Psoas muscle (tissue), 8 donors: Measurements from ENCODE around the gene GAL3ST1. TPM values are rescaled to one million over a fixed set of nuclear protein-coding genes. Genes with fewer than 3 reads are reported as not detected.

Experiments used
- ATAC-seq, 4 donors: fragments of 200-7000 bp; cut with Tn5 transposase; one replicate each; pipeline ENCODE4 v1.9.1; 2020; ENCODE audit warnings: moderate library complexity in 3 of 4, mild to moderate bottlenecking in 2 of 4
- DNase-seq, 2 donors: peaks; one replicate each; pipeline ENCODE4 v3.0.0-alpha.2; 2020
- H3K27ac ChIP-seq: fragments of 200-600 bp; one replicate; pipeline ENCODE4 v1.8.0; 2022
- H3K27me3 ChIP-seq, 3 donors: fragments of 200-600 bp in 1 of 3; one replicate each; pipeline versions ENCODE4 v1.6.1 to v1.8.0; 2013 to 2022; ENCODE audit warnings: low read length in 2 of 3, mild to moderate bottlenecking in 2 of 3, moderate library complexity in 1 of 3; ENCODE audit not compliant: insufficient read depth in 3 of 3
- H3K36me3 ChIP-seq, 2 donors: fragments of 200-600 bp in 1 of 2; one replicate each; pipeline versions ENCODE4 v1.6.1 to v1.8.0; 2013 to 2022; ENCODE audit warnings: low read depth in 1 of 2, mild to moderate bottlenecking in 1 of 2, moderate library complexity in 1 of 2; ENCODE audit not compliant: insufficient read depth in 1 of 2
- H3K4me1 ChIP-seq: fragments of 200-600 bp; one replicate; pipeline ENCODE4 v1.8.0; 2022
- H3K4me3 ChIP-seq: fragments of 200-600 bp; one replicate; pipeline ENCODE4 v1.8.0; 2022; ENCODE audit warnings: mild to moderate bottlenecking
- H3K9me3 ChIP-seq: fragments of 200-600 bp; one replicate; pipeline ENCODE4 v1.8.0; 2022
- CTCF ChIP-seq: fragments of 200-600 bp; IDR thresholded peaks from one replicate; pipeline ENCODE4 v1.8.0; 2022; ENCODE audit warnings: antibody characterized with exemption
- whole genome bisulfite sequencing, 3 donors: extraction: QIAGEN DNeasy Blood & Tissue Kit; methylation state at CpG; one replicate each; pipeline versions ENCODE4 v1.1.6 to v1.1.7; 2013; 5-methylcytosine and 5-hydroxymethylcytosine counted together
- intact Hi-C, 2 donors: fragments of 100-400 bp; cut with DNase I; formaldehyde crosslinking; loops; one replicate each; pipeline versions ENCODE4 v1.11.0 to v1.14.2; 2022
- polyA plus RNA-seq, 3 donors: library from polyadenylated mRNA; stranded (reverse); fragments of 200-250 nt; gene quantifications; one replicate each; pipeline ENCODE4 v1.2.3, GENCODE V29; 2013
- total RNA-seq, 4 donors: library from RNA; stranded (reverse); fragmentation: NEBNext Ultra II Directional in 2 of 4; extraction: Animal tissue kit (Norgen Biotek cat#: 25700) in 2 of 4; gene quantifications; one replicate each; pipeline versions ENCODE4 v1.2.1 to v1.2.4, GENCODE V29; 2021 to 2023
- donor health status: healthy with polysubstance abuse.
- donor health status: DM: no; HTN: no; CAD: no; lungs with moderate emphysema.
- donor health status: Bipolar disorder and iron deficiency.
- donor health status: healthy.
- donor health status: DM: yes; HTN: yes; CAD: no.
- donor health status: DM: no; HTN: no; CAD: no.
- donor health status: DM: no; HTN: no; CAD: no.
- donor health status: DM: yes; HTN: yes; CAD: no.

GAL3ST1 gene
- total and polyA plus RNA-seq, 7 donors: 0.21 to 2.7 (median 0.80) TPM

GRCh38 chr22:30614879-30615278 lies 40.4 kb upstream of the GAL3ST1 start:
- Histone ChIP-seq H3K27ac (no peak overlapping the region), H3K36me3 (peaks cover 0 to 32% of the 10 kb centered on the region in 2 donors), H3K4me3 (no peak overlapping the region), H3K9me3 (no peaks in the 10 kb centered on the region), H3K4me1 (no peaks in the 10 kb centered on the region), H3K27me3 (no peaks in the 10 kb centered on the region)
- intact Hi-C loops: no loop called here
- TF ChIP-seq CTCF: no peak
- DNase-seq (no peak), ATAC-seq (no peak)

GRCh38 chr22:30614268-30614667 lies 39.8 kb upstream of the GAL3ST1 start:
- no peaks in the 10 kb centered on the region for H3K27me3 ChIP-seq
- intact Hi-C loops: no loop called here
- ATAC-seq (no peak), DNase-seq (peak in 1 of 2 donors; percentile 19)
- 90 to 95% (median 93%) methylated on average over 7 of the region's 7 CpGs for WGBS, 3 donors
- no peak overlapping the region for H3K27ac ChIP-seq
- H3K4me3 ChIP-seq: no peak overlapping the region
- H3K36me3 ChIP-seq: peaks cover 0 to 32% of the 10 kb centered on the region in 2 donors
- no peaks in the 10 kb centered on the region for H3K9me3 ChIP-seq
- no peak for TF ChIP-seq CTCF
- no peaks in the 10 kb centered on the region for H3K4me1 ChIP-seq

GRCh38 chr22:30612789-30613188 lies 38.3 kb upstream of the GAL3ST1 start:
- Histone ChIP-seq H3K4me1 (peaks cover 15% of the 10 kb centered on the region), H3K4me3 (no peak overlapping the region), H3K27ac (no peak overlapping the region), H3K27me3 (no peaks in the 10 kb centered on the region), H3K9me3 (no peaks in the 10 kb centered on the region), H3K36me3 (peaks cover 0 to 28% of the 10 kb centered on the region in 2 donors)
- ATAC-seq (no peak), DNase-seq (peak in 1 of 2 donors; percentile 19)
- no peak for TF ChIP-seq CTCF
- intact Hi-C loops: no loop called here
- 82 to 85% (median 84%) methylated on average over 8 of the region's 8 CpGs for WGBS, 3 donors

- ATAC-seq: no peak
- Histone ChIP-seq H3K4me1 (peaks cover 26% of the 10 kb centered on the region), H3K27ac (no peak overlapping the region), H3K27me3 (no peaks in the 10 kb centered on the region), H3K36me3 (peaks cover 0 to 21% of the 10 kb centered on the region in 2 donors), H3K4me3 (no peak overlapping the region), H3K9me3 (no peaks in the 10 kb centered on the region)
- TF ChIP-seq CTCF: no peak
- WGBS, 3 donors: 93 to 97% (median 95%) methylated on average over 3 of the region's 3 CpGs
- DNase-seq: no peak
- intact Hi-C loops: no loop called here
Measured at GRCh38 chr22:30611197-30611596, 36.7 kb upstream of the GAL3ST1 start.

GRCh38 chr22:30610299-30610698 lies 35.8 kb upstream of the GAL3ST1 start:
- Histone ChIP-seq H3K36me3 (peaks cover 0 to 21% of the 10 kb centered on the region in 2 donors), H3K27me3 (no peaks in the 10 kb centered on the region), H3K4me1 (peaks cover 34% of the 10 kb centered on the region), H3K4me3 (no peak overlapping the region), H3K27ac (no peak overlapping the region), H3K9me3 (no peaks in the 10 kb centered on the region)
- TF ChIP-seq CTCF: no peak
- 69 to 78% (median 72%) methylated on average over 7 of the region's 7 CpGs for WGBS, 3 donors
- ATAC-seq: no peak
- DNase-seq: peak; percentile 34 to 65
- intact Hi-C loops: no loop called here
